Measurements from ENCODE around the gene FBXL7.

- TF ChIP-seq CTCF (optimal IDR thresholded peaks at IDR 0.05 in 1 of 3, IDR thresholded peaks at IDR 0.05 in 1 of 3, conservative IDR thresholded peaks at IDR 0.05 in 1 of 3; ENCODE audit: extremely low read depth in 1 of 3, insufficient read depth in 2 of 3, low read length in 3 of 3) (no peak), EZH2 (IDR thresholded peaks at IDR 0.05; ENCODE audit: low read length) (no peak)
Measured at GRCh38 chr5:15450949-15451348, 49.0 kb upstream of the FBXL7 start.
